Activated T-cell treated with anti-CD3 and anti-CD28 coated beads, Interleukin-2, amount 50 U/mL, for 24 hours (primary cell): Measurements from ENCODE around the gene C19orf53.

Experiments used
- DNase-seq: peaks from one replicate; pipeline ENCODE4 v3.0.0-alpha.2; 2020
- H3K27ac Mint-ChIP-seq: 2 replicates; pipeline ENCODE4 v1.8.0; 2020; ENCODE audit warnings: mild to moderate bottlenecking, mixed read lengths
- H3K27me3 Mint-ChIP-seq: 2 replicates; pipeline ENCODE4 v1.8.0; 2020; ENCODE audit warnings: mixed read lengths
- H3K36me3 Mint-ChIP-seq: 2 replicates; pipeline ENCODE4 v1.8.0; 2020; ENCODE audit warnings: low read depth, mixed read lengths
- H3K4me1 Mint-ChIP-seq: 2 replicates; pipeline ENCODE4 v1.8.0; 2020; ENCODE audit warnings: low read depth, mixed read lengths
- H3K4me3 Mint-ChIP-seq: 2 replicates; pipeline ENCODE4 v1.8.0; 2020; ENCODE audit warnings: mild to moderate bottlenecking, moderate library complexity, mixed read lengths
- H3K9me3 Mint-ChIP-seq: 2 replicates; pipeline ENCODE4 v1.8.0; 2020; ENCODE audit warnings: mixed read lengths

Gene C19orf53

GRCh38 chr19:13796301-13797057, 22.2 kb downstream of the C19orf53 start:
- peaks cover 24% of the 10 kb centered on the region for H3K4me1 Mint-ChIP-seq
- peak overlapping the region; percentile 47 for H3K27ac Mint-ChIP-seq
- DNase-seq, result no peak
- H3K4me3 Mint-ChIP-seq, result peak overlapping the region; percentile 68
- H3K9me3 Mint-ChIP-seq, result no peaks in the 10 kb centered on the region
- peaks cover 2% of the 10 kb centered on the region for H3K36me3 Mint-ChIP-seq
- no peaks in the 10 kb centered on the region for H3K27me3 Mint-ChIP-seq

- no peak overlapping the region for H3K27ac Mint-ChIP-seq
- H3K9me3 Mint-ChIP-seq, result no peaks in the 10 kb centered on the region
- peaks cover 2% of the 10 kb centered on the region for H3K36me3 Mint-ChIP-seq
- no peaks in the 10 kb centered on the region for H3K27me3 Mint-ChIP-seq
- H3K4me1 Mint-ChIP-seq, result peaks cover 24% of the 10 kb centered on the region
- peak overlapping the region; percentile 68 for H3K4me3 Mint-ChIP-seq
- DNase-seq, result no peak
These were observed 22.8 kb downstream of the C19orf53 start for GRCh38 chr19:13797058-13797440.

GRCh38 chr19:13797870-13798269, 23.6 kb downstream of the C19orf53 start:
- no peak overlapping the region for H3K27ac Mint-ChIP-seq
- H3K27me3 Mint-ChIP-seq, result no peaks in the 10 kb centered on the region
- no peak for DNase-seq
- H3K4me1 Mint-ChIP-seq, result peaks cover 24% of the 10 kb centered on the region
- H3K36me3 Mint-ChIP-seq, result peaks cover 2% of the 10 kb centered on the region
- no peaks in the 10 kb centered on the region for H3K9me3 Mint-ChIP-seq
- no peak overlapping the region for H3K4me3 Mint-ChIP-seq

GRCh38 chr19:13799669-13800068, 25.4 kb downstream of the C19orf53 start:
- peaks cover 16% of the 10 kb centered on the region for H3K4me1 Mint-ChIP-seq
- DNase-seq, result no peak
- no peak overlapping the region for H3K27ac Mint-ChIP-seq
- peaks cover 2% of the 10 kb centered on the region for H3K36me3 Mint-ChIP-seq
- H3K4me3 Mint-ChIP-seq, result no peak overlapping the region
- no peaks in the 10 kb centered on the region for H3K9me3 Mint-ChIP-seq
- no peaks in the 10 kb centered on the region for H3K27me3 Mint-ChIP-seq

- Mint-ChIP-seq H3K4me1 (no peaks in the 10 kb centered on the region), H3K36me3 (peaks cover 2% of the 10 kb centered on the region), H3K9me3 (no peaks in the 10 kb centered on the region), H3K27ac (no peak overlapping the region), H3K4me3 (no peak overlapping the region), H3K27me3 (no peaks in the 10 kb centered on the region)
- DNase-seq, result no peak
These were observed 28.8 kb downstream of the C19orf53 start for GRCh38 chr19:13803038-13803437.

- Mint-ChIP-seq H3K36me3 (peaks cover 7% of the 10 kb centered on the region), H3K27me3 (no peaks in the 10 kb centered on the region), H3K4me3 (no peak overlapping the region), H3K27ac (no peak overlapping the region), H3K4me1 (no peaks in the 10 kb centered on the region), H3K9me3 (no peaks in the 10 kb centered on the region)
- DNase-seq, result no peak
These were observed 30.8 kb downstream of the C19orf53 start for GRCh38 chr19:13804830-13805683.

GRCh38 chr19:13806728-13807127, 32.5 kb downstream of the C19orf53 start:
- H3K9me3 Mint-ChIP-seq, result no peaks in the 10 kb centered on the region
- H3K27ac Mint-ChIP-seq, result no peak overlapping the region
- peaks cover 9% of the 10 kb centered on the region for H3K36me3 Mint-ChIP-seq
- H3K4me1 Mint-ChIP-seq, result no peaks in the 10 kb centered on the region
- no peak overlapping the region for H3K4me3 Mint-ChIP-seq
- no peak for DNase-seq
- H3K27me3 Mint-ChIP-seq, result no peaks in the 10 kb centered on the region

GRCh38 chr19:13807421-13808021, 33.3 kb downstream of the C19orf53 start:
- DNase-seq, result no peak
- no peaks in the 10 kb centered on the region for H3K4me1 Mint-ChIP-seq
- H3K9me3 Mint-ChIP-seq, result no peaks in the 10 kb centered on the region
- H3K27me3 Mint-ChIP-seq, result no peaks in the 10 kb centered on the region
- H3K27ac Mint-ChIP-seq, result no peak overlapping the region
- peaks cover 9% of the 10 kb centered on the region for H3K36me3 Mint-ChIP-seq
- H3K4me3 Mint-ChIP-seq, result no peak overlapping the region

GRCh38 chr19:13808856-13809255, 34.6 kb downstream of the C19orf53 start:
- Mint-ChIP-seq H3K9me3 (no peaks in the 10 kb centered on the region), H3K4me1 (no peaks in the 10 kb centered on the region), H3K27me3 (no peaks in the 10 kb centered on the region), H3K27ac (no peak overlapping the region), H3K4me3 (no peak overlapping the region), H3K36me3 (peaks cover 9% of the 10 kb centered on the region)
- DNase-seq, result no peak

- DNase-seq, result no peak
- Mint-ChIP-seq H3K4me3 (no peak overlapping the region), H3K9me3 (no peaks in the 10 kb centered on the region), H3K4me1 (peaks cover 5% of the 10 kb centered on the region), H3K27ac (no peak overlapping the region), H3K27me3 (no peaks in the 10 kb centered on the region), H3K36me3 (peaks cover 9% of the 10 kb centered on the region)
These were observed 38.3 kb downstream of the C19orf53 start for GRCh38 chr19:13812544-13812943.

- DNase-seq, result no peak
- H3K27me3 Mint-ChIP-seq, result no peaks in the 10 kb centered on the region
- H3K27ac Mint-ChIP-seq, result no peak overlapping the region
- H3K4me3 Mint-ChIP-seq, result no peak overlapping the region
- peaks cover 7% of the 10 kb centered on the region for H3K4me1 Mint-ChIP-seq
- H3K36me3 Mint-ChIP-seq, result peaks cover 9% of the 10 kb centered on the region
- no peaks in the 10 kb centered on the region for H3K9me3 Mint-ChIP-seq
These were observed 38.9 kb downstream of the C19orf53 start for GRCh38 chr19:13813147-13813546.

- H3K9me3 Mint-ChIP-seq, result no peaks in the 10 kb centered on the region
- H3K27me3 Mint-ChIP-seq, result no peaks in the 10 kb centered on the region
- no peak overlapping the region for H3K27ac Mint-ChIP-seq
- peaks cover 5% of the 10 kb centered on the region for H3K36me3 Mint-ChIP-seq
- H3K4me3 Mint-ChIP-seq, result no peak overlapping the region
- peaks cover 8% of the 10 kb centered on the region for H3K4me1 Mint-ChIP-seq
- no peak for DNase-seq
These were observed 40.3 kb downstream of the C19orf53 start for GRCh38 chr19:13814550-13814949.

- DNase-seq, result peak; percentile 49
- Mint-ChIP-seq H3K9me3 (no peaks in the 10 kb centered on the region), H3K36me3 (peaks cover 6% of the 10 kb centered on the region), H3K4me3 (peak overlapping the region; percentile 61), H3K4me1 (peaks cover 8% of the 10 kb centered on the region), H3K27ac (no peak overlapping the region), H3K27me3 (no peaks in the 10 kb centered on the region)
These were observed 42.9 kb downstream of the C19orf53 start for GRCh38 chr19:13817018-13817614.

GRCh38 chr19:13817615-13818371, 43.5 kb downstream of the C19orf53 start:
- no peaks in the 10 kb centered on the region for H3K27me3 Mint-ChIP-seq
- no peaks in the 10 kb centered on the region for H3K9me3 Mint-ChIP-seq
- DNase-seq, result peak; percentile 65
- peak overlapping the region; percentile 61 for H3K4me3 Mint-ChIP-seq
- H3K27ac Mint-ChIP-seq, result peak overlapping the region; percentile 26
- peaks cover 8% of the 10 kb centered on the region for H3K4me1 Mint-ChIP-seq
- H3K36me3 Mint-ChIP-seq, result peaks cover 6% of the 10 kb centered on the region
